ENCODE data around the gene WDCP.

WDCP gene

DNA sequence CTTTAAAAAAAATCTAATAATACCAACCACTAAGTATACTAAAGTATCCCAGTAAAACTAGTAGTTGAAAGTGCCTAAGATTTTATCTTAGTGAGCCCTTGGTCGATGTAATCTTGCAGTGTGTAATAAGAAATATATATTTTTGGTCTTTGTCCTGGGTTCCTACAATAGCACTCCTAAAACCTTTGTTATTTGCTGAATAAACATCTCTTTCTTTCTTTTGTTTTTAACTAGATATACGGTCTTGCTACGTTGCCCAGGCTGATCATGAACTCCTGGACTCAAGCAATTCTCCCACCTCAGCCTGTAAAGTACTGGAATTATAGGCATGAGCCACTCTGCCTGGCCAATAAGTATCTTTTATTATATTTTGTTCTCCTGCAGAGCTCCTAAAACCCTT is 39.8 kb upstream of the WDCP start:
- Histone ChIP-seq H3K9me3 (ENCODE audit: low read length) (no peaks in the 10 kb centered on the region), H4K20me1 (ENCODE audit: insufficient read depth, low read length) (no peaks in the 10 kb centered on the region), H3K36me3 (ENCODE audit: insufficient read depth, low read length) (no peaks in the 10 kb centered on the region), H3K9me2 (ENCODE audit: low read depth, low read length) (no peaks in the 10 kb centered on the region), H3K27ac (ENCODE audit: low read depth, low read length, poor library complexity, severe bottlenecking) (no peak overlapping the region), H3K4me1 (ENCODE audit: insufficient read depth, low read length, severe bottlenecking) (peaks cover 18% of the 10 kb centered on the region), H2AFZ (ENCODE audit: low read length) (no peak overlapping the region), H3K9ac (ENCODE audit: low read length) (no peak overlapping the region), H3F3A (ENCODE audit: insufficient read depth, low read length) (no peaks in the 10 kb centered on the region), H3K27me3 (ENCODE audit: insufficient read depth, low read length) (no peaks in the 10 kb centered on the region), H3K4me3 (ENCODE audit: low read depth, low read length, poor library complexity, severe bottlenecking) (no peak overlapping the region), H3K79me2 (ENCODE audit: insufficient read depth, low read length) (no peaks in the 10 kb centered on the region), H3K4me2 (ENCODE audit: low read length) (no peak overlapping the region)
- TF ChIP-seq, protein P1, sequence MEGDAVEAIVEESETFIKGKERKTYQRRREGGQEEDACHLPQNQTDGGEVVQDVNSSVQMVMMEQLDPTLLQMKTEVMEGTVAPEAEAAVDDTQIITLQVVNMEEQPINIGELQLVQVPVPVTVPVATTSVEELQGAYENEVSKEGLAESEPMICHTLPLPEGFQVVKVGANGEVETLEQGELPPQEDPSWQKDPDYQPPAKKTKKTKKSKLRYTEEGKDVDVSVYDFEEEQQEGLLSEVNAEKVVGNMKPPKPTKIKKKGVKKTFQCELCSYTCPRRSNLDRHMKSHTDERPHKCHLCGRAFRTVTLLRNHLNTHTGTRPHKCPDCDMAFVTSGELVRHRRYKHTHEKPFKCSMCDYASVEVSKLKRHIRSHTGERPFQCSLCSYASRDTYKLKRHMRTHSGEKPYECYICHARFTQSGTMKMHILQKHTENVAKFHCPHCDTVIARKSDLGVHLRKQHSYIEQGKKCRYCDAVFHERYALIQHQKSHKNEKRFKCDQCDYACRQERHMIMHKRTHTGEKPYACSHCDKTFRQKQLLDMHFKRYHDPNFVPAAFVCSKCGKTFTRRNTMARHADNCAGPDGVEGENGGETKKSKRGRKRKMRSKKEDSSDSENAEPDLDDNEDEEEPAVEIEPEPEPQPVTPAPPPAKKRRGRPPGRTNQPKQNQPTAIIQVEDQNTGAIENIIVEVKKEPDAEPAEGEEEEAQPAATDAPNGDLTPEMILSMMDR (IDR thresholded peaks at IDR 0.05; ENCODE audit: low read length), result no peak
- TF ChIP-seq EZH2 (IDR thresholded peaks at IDR 0.05; ENCODE audit: borderline replicate concordance, low read length), result no peak

- Histone ChIP-seq H3K4me3 (ENCODE audit: low read depth, low read length, poor library complexity, severe bottlenecking) (no peak overlapping the region), H3F3A (ENCODE audit: insufficient read depth, low read length) (no peaks in the 10 kb centered on the region), H3K4me1 (ENCODE audit: insufficient read depth, low read length, severe bottlenecking) (peaks cover 18% of the 10 kb centered on the region), H3K27ac (ENCODE audit: low read depth, low read length, poor library complexity, severe bottlenecking) (no peak overlapping the region), H3K36me3 (ENCODE audit: insufficient read depth, low read length) (no peaks in the 10 kb centered on the region), H3K4me2 (ENCODE audit: low read length) (no peak overlapping the region), H4K20me1 (ENCODE audit: insufficient read depth, low read length) (no peaks in the 10 kb centered on the region), H2AFZ (ENCODE audit: low read length) (no peak overlapping the region), H3K27me3 (ENCODE audit: insufficient read depth, low read length) (no peaks in the 10 kb centered on the region), H3K79me2 (ENCODE audit: insufficient read depth, low read length) (no peaks in the 10 kb centered on the region), H3K9me2 (ENCODE audit: low read depth, low read length) (no peaks in the 10 kb centered on the region), H3K9ac (ENCODE audit: low read length) (no peak overlapping the region), H3K9me3 (ENCODE audit: low read length) (no peaks in the 10 kb centered on the region)
- TF ChIP-seq, protein P1 (IDR thresholded peaks at IDR 0.05; ENCODE audit: low read length), result no peak
- no peak for TF ChIP-seq EZH2 (IDR thresholded peaks at IDR 0.05; ENCODE audit: borderline replicate concordance, low read length)
Measured at GRCh38 chr2:24086241-24086640, 39.0 kb upstream of the WDCP start.

DNA sequence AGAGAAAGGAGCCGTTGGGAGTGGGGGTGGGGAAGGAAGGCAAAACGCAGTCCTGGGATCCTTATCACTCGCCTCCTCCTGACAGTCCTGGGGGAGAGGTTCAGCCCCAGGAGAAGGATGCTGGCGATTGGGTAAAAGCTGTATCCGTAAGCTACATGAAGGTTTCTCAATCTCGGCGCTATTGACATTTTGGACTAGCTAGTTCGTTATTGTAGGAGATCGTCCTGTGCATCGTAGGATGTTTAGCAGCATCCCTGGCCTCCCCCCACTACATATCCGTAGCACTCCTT is 38.0 kb upstream of the WDCP start:
- Histone ChIP-seq H3K27ac (ENCODE audit: low read depth, low read length, poor library complexity, severe bottlenecking) (no peak overlapping the region), H3K9me2 (ENCODE audit: low read depth, low read length) (no peaks in the 10 kb centered on the region)
- no peak for TF ChIP-seq EZH2 (IDR thresholded peaks at IDR 0.05; ENCODE audit: borderline replicate concordance, low read length)
- TF ChIP-seq, protein P1 (IDR thresholded peaks at IDR 0.05; ENCODE audit: low read length), result no peak

More for the DNA sequence above, 38.0 kb upstream of the WDCP start:
- H4K20me1 ChIP-seq (ENCODE audit: insufficient read depth, low read length), result no peaks in the 10 kb centered on the region
- H3K4me1 ChIP-seq (ENCODE audit: insufficient read depth, low read length, severe bottlenecking), result peaks cover 18% of the 10 kb centered on the region
- H3K36me3 ChIP-seq (ENCODE audit: insufficient read depth, low read length), result no peaks in the 10 kb centered on the region
- H3K4me3 ChIP-seq (ENCODE audit: low read depth, low read length, poor library complexity, severe bottlenecking), result peak overlapping the region; percentile 65
- H3K27me3 ChIP-seq (ENCODE audit: insufficient read depth, low read length), result no peaks in the 10 kb centered on the region
- no peaks in the 10 kb centered on the region for H3K9me3 ChIP-seq (ENCODE audit: low read length)
- H3K79me2 ChIP-seq (ENCODE audit: insufficient read depth, low read length), result no peaks in the 10 kb centered on the region
- H3K4me2 ChIP-seq (ENCODE audit: low read length), result peak overlapping the region; percentile 71
- peak overlapping the region; percentile 91 for H2AFZ ChIP-seq (ENCODE audit: low read length)
- peak overlapping the region; percentile 64; the same call in 1 of the 2 replicates for H3K9ac ChIP-seq (ENCODE audit: low read length)
- H3F3A ChIP-seq (ENCODE audit: insufficient read depth, low read length), result no peaks in the 10 kb centered on the region

All from OCI-LY1 (cell line).